Fibroblast of the aortic adventitia (primary cell): Measurements from ENCODE around the gene BRD7. TPM values are rescaled to one million over a fixed set of nuclear protein-coding genes. Genes with fewer than 3 reads are reported as not detected.

Experiments
- DNase-seq: peaks from one replicate; pipeline ENCODE4 v3.0.0-alpha.2; 2010; ENCODE audit warnings: low read depth
- H3K4me3 ChIP-seq: 2 replicates; pipeline ENCODE4 v1.5.1; 2011; ENCODE audit warnings: low read depth, mild to moderate bottlenecking, control low read depth, low read length, moderate library complexity
- total RNA-seq: library from RNA; depleted of rRNA; stranded (reverse); fragments of >200 nt; gene quantifications from 2 replicates; pipeline ENCODE4 v1.2.3, GENCODE V29; 2012; ENCODE audit warnings: low replicate concordance
- TF ChIP-seq, protein P1 (sequence below): IDR thresholded peaks from 2 replicates; pipeline ENCODE4 v1.5.1; 2011; ENCODE audit warnings: mild to moderate bottlenecking, low read length, control low read depth, inconsistent platforms; ENCODE audit not compliant: insufficient read depth

Gene BRD7
- total RNA-seq, 1 donor: 34.0 TPM

DNA sequence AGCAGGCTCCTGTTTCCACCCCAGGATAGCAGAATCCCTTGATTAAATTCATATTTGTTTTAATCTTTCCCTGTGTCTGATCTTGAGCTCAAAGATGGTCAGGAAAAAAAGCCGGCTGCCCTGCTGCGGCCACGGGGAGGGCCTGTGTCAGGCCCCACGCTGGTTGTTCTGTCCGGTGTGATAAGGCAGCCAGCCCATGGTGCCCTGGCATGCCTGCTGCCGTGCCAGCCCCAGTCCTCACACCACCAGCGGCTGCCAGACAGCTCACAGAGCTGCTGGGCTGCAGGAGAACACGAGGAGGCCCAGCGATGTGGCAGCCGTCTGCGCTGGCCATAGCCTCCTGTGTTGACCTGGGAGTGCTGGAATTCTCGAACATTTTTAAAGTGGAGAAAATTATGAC, 34.7 kb upstream of the BRD7 start:
- no peak for DNase-seq
- no peak overlapping the region for H3K4me3 ChIP-seq
- TF ChIP-seq, protein P1, sequence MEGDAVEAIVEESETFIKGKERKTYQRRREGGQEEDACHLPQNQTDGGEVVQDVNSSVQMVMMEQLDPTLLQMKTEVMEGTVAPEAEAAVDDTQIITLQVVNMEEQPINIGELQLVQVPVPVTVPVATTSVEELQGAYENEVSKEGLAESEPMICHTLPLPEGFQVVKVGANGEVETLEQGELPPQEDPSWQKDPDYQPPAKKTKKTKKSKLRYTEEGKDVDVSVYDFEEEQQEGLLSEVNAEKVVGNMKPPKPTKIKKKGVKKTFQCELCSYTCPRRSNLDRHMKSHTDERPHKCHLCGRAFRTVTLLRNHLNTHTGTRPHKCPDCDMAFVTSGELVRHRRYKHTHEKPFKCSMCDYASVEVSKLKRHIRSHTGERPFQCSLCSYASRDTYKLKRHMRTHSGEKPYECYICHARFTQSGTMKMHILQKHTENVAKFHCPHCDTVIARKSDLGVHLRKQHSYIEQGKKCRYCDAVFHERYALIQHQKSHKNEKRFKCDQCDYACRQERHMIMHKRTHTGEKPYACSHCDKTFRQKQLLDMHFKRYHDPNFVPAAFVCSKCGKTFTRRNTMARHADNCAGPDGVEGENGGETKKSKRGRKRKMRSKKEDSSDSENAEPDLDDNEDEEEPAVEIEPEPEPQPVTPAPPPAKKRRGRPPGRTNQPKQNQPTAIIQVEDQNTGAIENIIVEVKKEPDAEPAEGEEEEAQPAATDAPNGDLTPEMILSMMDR: no peak

DNA sequence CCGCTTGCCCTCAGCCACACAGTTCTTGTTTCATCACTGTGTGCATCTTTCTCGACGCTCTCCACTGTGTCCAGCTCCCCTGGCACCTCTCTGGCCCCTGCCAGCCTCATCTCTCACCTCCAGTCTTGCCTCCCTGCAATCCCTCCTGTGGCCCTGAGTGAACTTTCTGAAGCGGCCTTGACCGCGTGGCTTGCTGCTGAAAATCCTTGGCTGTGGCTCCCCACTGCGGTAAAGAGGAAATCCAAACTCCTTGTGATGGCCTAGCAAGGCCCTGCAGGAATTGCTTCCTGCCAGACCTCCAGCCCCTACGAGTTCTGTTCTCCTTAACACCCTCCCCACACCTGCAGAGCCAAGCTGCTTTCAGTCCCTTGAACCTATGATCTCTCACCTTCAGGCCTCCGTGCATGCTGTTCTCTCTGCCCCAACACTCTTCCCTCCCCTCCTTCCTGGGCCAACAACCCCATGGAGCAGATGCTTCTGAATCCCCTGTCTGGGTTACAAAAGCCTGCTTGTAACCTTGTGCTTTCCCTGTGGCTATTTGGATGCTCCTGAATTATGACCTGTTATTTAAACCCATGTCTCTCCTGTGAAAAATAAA, 33.6 kb upstream of the BRD7 start:
- no peak overlapping the region for H3K4me3 ChIP-seq
- DNase-seq: no peak
- TF ChIP-seq, protein P1: no peak

DNA sequence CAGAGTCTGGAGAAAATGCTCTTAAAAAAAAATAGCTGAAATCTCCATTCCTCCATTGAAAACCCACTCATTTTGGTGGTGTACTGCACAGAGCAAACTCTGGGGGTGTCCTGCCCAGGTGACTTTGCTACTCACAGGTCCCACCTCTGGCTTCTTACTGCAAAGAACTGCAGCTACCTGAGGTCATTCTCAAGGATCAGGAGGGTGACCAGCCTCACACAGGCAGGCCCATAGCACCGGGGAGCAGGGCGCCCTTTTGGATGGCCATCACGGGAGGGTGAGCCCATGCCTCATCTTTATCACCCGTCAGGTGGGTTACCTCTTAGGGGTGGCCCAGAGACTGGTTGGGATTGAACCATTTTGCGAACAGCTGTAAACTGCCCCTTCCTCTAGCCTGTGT, 32.6 kb upstream of the BRD7 start:
- DNase-seq: no peak
- TF ChIP-seq, protein P1: no peak
- no peak overlapping the region for H3K4me3 ChIP-seq

DNA sequence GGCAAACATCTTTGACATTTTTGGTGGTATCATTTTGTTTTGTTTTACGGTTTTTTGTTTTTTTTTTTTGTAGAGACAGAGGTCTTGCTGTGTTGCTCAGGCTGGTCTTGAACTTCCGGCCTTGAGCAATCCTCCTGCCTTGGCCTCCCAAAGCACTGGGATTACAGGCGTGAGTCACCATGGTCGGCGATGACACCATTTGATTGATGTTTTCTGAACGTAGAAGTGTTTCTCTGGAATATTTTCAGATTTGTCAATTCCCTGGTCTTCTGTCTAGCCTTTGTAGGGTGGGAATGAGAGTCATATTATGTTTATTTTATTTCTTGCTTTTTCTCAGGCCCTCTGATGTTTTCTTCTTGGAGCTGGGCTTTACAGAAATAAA, 32.2 kb upstream of the BRD7 start:
- TF ChIP-seq, protein P1: no peak
- H3K4me3 ChIP-seq: no peak overlapping the region
- no peak for DNase-seq

DNA sequence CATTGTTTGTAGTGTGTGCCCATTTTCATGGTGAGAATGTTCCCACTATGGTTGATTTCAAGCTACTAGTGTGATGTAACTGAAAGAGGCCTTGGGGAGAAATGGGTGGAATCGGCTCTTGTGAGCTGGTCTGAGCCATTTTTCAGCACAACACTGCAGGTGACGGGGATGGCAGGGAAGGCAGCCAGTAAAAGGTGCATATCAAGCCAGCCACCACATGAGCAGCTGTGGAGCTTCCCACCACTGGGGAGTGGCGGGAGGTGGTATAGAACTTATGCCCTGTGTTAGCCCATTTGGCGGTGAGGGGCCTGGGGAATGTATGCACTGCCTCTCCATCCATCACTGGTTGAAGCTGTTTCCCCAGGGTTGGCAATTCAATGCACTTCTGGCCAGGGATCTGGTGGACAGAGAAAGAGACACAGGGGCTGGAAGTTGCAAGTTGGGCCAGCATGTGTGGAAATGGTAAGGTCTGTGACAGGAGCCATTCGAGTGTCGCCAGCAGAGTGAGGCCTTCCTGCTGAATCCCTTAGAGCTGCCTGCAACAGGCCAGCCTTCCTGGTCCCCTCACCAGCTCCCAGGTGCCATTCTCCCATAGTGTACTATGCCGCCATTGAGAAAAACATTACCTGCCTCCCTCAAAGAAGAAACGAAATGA, 31.7 kb upstream of the BRD7 start:
- no peak overlapping the region for H3K4me3 ChIP-seq
- TF ChIP-seq, protein P1: no peak
- no peak for DNase-seq

DNA sequence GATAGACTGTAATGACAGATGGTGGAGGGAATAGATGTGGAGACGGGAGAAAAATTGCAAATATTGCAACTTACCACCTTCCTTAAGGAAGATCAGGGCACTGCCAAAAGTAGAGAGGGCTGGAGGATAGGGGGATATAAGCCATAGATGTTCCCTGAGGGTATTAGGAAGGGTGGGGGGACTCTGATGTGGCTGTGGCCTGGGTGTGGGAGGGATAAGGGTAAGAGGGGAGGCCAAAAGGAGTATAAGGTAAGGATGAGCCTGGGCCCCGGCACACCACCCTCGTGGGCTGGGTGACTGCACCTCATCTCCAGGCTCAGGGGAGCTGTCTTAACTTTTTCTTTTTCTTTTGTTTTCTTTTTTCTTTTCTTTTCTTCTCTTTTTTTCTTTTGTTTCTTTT, 30.6 kb upstream of the BRD7 start:
- no peak for DNase-seq
- TF ChIP-seq, protein P1: no peak
- H3K4me3 ChIP-seq: no peak overlapping the region

DNA sequence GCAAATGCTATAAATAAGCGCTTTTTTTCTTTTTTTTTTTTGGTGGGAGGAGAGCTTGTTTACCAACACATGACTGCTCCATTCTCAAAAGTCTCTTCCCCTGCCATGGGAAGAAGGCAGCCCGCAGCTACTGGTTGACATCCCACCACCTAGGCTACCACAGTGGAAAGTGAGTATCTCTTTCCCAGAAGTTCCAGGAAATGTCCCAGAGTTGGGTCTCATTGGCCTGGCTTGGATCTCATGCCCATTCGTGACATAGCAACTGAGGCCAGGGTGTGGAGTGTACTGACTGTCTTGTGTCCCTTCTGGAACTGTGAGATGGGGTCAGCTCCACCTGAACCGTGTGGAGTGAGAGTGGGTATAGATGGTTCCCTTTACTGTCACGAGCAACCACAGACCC, 29.5 kb upstream of the BRD7 start:
- TF ChIP-seq, protein P1: no peak
- DNase-seq: no peak
- H3K4me3 ChIP-seq: no peak overlapping the region
